Endothelial cell of hepatic sinusoid (primary cell): ENCODE results near the gene RDH5.

Source experiments
- in situ Hi-C: cut with HindIII; loops from 2 replicates; pipeline ENCODE4 v1.10.0; 2017; ENCODE audit warnings: low sequenced_read_pairs

Gene RDH5

DNA sequence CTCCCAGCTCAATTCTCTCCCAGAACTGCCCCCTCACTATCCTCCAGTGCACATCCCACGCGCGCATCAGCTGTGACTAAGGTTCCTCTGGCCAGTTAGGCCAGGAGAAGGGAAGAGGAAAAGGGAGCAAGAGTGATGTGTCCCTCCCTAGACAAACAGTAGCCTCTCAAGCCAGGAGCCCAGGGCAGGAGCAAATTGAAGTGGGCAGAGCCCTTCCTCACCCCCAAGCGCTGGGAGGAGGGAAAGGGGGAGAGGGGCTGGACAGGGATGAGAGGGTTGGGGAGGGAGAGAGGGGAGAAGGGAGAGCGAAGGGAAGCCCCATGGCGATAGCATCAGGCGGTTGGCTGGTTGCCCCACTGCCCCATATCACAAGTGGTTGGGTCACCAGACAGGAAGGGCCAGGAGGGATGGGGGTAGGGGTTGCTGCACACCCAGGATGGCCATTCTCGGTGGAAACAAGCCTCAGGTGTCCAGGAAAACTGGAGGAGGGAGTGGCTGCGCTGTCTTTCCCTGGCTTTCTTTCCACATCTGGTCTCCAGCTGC lies 7.5 kb downstream of the RDH5 start:
- in situ Hi-C loops, result no loop called here

- in situ Hi-C loops, result no loop called here
Measured at GRCh38 chr12:55728186-55728938, 8.2 kb downstream of the RDH5 start.

DNA sequence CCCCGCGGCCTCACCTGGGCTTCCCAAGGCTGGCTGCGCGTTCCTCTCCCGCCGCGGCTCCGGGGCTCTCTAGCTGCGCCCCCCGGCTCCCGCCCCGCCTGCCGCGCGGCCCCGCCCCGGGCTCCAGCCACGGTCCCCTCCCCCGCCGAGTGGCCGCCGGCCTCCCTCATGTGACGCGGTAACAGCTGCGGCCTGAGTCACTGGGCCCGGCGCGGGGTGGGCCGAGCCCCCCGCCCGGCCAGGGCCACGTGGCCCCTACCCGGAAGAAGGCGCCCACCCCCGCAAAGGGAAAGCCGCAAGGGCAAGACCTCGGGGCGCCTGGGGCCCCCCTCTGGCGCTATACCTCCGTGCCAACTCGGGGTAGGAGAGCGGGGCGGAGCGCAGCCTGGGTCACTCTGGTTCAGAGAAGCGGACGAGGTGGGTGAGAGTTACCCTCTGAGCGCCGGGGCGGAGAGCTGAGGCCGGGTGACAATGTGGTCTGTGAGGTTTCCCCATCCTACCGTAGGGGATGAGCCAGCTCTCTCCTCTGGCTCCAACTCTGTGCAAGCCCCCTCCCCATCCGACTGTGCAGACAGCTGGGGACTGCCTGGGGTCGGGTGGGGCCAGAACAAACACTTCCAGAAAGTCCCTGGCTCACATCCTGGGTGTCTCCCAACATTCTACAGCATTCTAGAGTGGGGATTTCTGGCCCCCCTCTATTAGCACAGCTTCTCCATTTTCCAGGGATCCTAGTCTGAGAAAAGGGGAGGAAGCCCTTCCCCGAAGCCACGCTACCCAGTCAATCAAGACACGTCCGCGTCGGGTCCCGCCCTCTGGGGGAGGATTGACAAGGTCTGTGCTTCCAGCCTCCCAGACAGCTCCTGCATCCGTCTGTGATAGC lies 9.0 kb downstream of the RDH5 start, which contains the start of gene CD63:
TSS of gene CD63 (minus strand) at position 71 of the 880 bp plus-strand sequence. CDS start 668 bp downstream, outside the sequence.
- in situ Hi-C loops, result no loop called here

GRCh38 chr12:55729819-55730818 lies 9.9 kb downstream of the RDH5 start:
- in situ Hi-C loops, result no loop called here

DNA sequence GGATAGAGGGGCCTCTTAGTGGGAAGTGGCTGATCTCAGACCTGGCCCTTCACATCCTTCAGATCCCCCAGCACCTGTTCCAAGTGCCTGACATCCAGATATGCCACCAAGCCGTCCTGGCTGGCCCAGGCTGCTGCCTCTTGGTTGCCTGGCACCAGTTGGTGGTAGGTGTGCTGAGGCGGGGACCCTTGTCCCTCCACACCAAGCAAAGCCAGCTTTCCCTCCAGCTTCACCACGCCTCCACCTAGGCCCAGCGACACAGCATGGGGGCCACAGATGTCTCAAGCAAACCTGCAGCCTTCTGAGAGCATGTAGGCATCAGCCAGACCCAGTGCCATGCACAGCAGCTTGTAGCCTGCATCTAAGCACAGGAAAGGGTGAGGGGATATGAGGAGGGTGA lies 12.1 kb downstream of the RDH5 start:
- in situ Hi-C loops, result no loop called here

DNA sequence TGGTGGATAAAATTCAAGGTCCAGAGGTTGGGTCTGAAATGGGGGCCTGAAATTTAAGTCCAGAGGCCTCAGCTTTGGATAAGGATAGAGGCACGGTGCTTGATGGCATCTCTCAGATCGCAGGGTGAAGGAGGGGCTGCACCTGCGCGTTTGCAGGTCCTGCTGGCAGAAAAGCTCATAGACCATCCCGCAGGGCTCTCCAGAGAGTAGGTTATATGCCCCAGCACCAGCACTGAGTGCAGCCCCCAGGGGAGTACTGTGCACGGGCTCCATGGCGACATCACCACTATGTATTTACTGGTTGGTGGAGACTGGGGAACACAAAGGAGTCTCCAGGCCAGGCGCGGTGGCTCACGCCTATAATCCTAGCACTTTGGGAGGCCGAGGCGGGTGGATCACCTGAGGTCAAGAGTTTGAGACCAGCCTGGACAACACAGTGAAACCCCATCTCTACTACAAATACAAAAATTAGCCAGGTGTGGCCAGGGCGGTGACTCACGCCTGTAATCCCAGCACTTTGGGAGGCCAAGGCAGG lies 12.9 kb downstream of the RDH5 start:
- in situ Hi-C loops, result no loop called here

GRCh38 chr12:55733858-55734257 lies 13.7 kb downstream of the RDH5 start:
- in situ Hi-C loops, result no loop called here

DNA sequence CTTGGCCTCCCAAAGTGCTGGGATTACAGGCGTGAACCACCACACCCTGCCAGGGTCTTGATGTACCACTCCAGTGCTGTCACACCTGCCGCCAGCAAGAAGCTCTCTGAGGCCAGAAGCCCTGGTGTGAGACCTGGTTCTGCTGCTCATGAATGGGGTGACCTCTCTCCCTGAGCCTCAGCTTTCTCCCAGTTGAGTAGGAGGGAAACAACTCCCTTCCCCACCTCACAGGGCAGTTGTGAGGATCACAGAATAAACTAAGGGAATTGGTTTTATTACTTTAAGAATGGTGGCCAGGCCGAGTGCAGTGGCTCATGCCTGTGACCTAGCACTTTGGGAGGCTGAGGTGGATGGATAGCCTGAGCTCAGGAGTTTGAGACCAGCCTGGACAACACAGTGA lies 14.4 kb downstream of the RDH5 start:
- in situ Hi-C loops, result no loop called here

- in situ Hi-C loops, result no loop called here
Measured at GRCh38 chr12:55736076-55736475, 15.9 kb downstream of the RDH5 start.

DNA sequence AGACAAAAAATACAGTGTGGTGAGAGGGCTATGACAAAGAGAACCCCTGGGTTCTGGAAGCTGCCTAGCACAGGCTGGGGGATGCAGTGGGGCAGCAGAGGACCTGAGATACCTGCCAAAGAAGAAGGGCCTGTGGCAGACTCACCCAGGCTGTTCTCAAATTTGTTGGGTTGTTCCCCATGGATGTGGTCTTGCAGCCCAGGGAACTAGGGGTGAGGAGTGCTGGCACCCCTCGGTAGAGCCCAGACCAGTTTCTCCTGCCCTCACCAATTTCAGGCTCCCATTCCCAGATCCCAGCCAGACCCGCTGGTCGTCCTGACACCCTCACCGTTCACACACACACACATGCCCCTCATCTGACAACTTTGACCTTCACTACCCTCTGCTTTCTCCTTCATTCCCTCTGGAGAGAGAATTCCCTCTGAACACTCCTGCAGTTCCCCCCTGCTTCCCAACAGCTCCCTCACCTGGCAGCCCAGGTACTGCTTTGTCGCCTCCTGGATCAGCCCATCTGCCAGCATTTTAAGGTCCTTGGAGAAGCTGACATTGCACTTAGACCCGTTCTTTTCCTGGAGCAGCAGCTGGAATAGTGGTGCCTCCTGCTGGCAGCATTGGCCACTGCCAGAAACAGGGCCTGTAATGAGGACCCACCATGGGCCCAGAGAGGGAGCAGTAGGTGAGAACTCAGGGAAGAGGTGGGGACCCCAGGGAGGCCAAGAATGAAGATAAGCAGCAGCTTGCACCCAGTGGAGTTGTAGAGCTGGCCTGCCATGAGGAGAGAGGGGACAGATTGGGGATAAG lies 16.8 kb downstream of the RDH5 start:
- in situ Hi-C loops, result no loop called here

GRCh38 chr12:55737581-55738122 lies 17.5 kb downstream of the RDH5 start:
- in situ Hi-C loops, result no loop called here

DNA sequence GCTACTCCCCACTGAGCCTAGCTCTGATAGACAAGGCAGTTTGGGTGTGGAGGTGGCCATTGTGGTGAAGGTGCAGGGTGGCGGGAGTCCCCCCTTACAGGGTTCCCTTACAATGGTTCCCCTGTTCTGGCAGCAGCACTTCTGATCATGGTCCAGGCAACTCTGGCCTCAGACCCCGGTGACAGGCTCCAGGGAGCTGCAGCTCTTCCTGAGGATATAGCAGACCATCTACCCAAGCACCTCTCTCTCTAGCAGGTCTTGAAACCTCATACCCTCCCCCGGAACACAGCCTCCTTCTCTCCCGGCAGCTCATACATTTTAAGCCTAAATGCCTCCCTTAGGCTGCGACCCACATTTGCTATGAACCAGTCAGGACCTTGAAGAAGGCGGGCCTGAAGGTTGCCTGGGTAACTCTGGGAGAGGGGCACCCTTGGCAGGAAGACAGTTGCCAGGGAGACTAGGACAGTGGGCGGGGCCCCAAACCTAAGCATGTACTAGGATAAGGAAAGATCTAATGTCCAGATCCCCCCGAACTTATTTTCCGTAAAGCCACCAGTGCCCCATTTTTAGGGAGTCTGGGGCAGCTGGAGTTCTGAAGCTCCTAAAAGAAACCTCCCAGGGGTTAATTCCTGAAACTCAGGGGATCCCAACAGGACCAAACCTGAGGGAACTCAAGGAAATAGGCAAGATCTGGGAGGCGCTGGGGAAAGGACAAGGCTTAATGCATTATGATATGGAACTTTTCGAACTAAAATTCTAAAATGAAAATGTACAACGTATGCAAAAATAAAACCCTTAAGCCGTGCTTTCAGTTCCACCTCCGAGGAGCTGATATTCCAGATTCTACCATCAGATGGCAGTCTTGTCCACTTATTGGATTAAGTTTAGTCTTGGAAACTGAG lies 18.2 kb downstream of the RDH5 start:
- in situ Hi-C loops, result no loop called here

- in situ Hi-C loops, result no loop called here
Measured at GRCh38 chr12:55739025-55739378, 18.8 kb downstream of the RDH5 start.

GRCh38 chr12:55741931-55742680 lies 21.9 kb downstream of the RDH5 start:
- in situ Hi-C loops, result no loop called here

GRCh38 chr12:55742719-55743405 lies 22.7 kb downstream of the RDH5 start, which contains the start of gene GDF11:
Gene GDF11, plus strand, starts transcription at chr12:55743122. Its CDS starts 195 bp downstream, at chr12:55743317.
- in situ Hi-C loops, result no loop called here

DNA sequence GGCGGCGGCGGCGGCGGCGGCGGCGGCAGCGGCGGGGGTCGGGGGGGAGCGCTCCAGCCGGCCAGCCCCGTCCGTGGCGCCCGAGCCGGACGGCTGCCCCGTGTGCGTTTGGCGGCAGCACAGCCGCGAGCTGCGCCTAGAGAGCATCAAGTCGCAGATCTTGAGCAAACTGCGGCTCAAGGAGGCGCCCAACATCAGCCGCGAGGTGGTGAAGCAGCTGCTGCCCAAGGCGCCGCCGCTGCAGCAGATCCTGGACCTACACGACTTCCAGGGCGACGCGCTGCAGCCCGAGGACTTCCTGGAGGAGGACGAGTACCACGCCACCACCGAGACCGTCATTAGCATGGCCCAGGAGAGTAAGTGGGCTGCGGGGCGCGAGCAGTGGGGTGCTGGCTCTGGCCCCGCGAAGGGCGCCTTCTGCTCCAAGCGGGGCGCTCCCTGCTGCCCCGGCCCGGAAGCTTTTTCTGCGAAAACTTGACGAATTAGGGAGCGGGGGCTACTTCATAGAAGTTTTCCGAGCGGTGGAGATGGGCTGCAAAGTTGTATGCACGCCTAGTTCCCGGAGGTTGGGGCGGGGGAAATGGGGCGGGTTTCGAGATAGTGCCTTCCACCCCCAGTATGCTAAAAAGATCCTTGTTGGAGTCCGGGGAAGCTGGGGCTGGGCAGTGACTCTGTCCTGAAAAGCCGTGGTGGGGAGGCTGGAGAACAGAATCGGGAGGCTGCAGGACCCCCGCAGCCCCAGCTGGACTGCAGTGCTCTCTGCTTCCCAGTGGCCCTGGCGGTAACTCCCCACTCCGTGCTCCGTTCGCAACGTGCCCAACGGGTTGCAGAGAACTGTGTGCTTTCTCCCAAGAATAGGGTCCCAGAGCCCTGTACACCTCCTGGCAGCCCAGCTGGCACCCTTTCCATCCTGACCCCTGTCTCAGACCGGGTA lies 23.5 kb downstream of the RDH5 start:
- in situ Hi-C loops, result no loop called here
